Colonic mucosa (tissue), 4 donors: ENCODE data around the gene CDH9. TPM values are rescaled to one million over a fixed set of nuclear protein-coding genes. Genes with fewer than 3 reads are reported as not detected.

Source experiments
- DNase-seq: peaks from one replicate; pipeline ENCODE4 v3.0.0-alpha.2; 2020
- H3K27ac ChIP-seq: fragments of 200-600 bp; one replicate; pipeline ENCODE4 v1.8.0; 2021
- H3K27me3 ChIP-seq: fragments of 200-600 bp; one replicate; pipeline ENCODE4 v1.8.0; 2021
- H3K36me3 ChIP-seq: fragments of 200-600 bp; one replicate; pipeline ENCODE4 v1.8.0; 2021
- H3K4me1 ChIP-seq: fragments of 200-600 bp; one replicate; pipeline ENCODE4 v1.8.0; 2021; ENCODE audit warnings: mild to moderate bottlenecking
- H3K4me3 ChIP-seq: fragments of 200-600 bp; one replicate; pipeline ENCODE4 v1.8.0; 2021
- H3K9ac ChIP-seq, 2 donors: one replicate each; pipeline ENCODE4 v1.7.0; 2013; ENCODE audit warnings: control low read depth in 2 of 2, low read depth in 2 of 2, low read length in 2 of 2
- H3K9me3 ChIP-seq: fragments of 200-600 bp; one replicate; pipeline ENCODE4 v1.8.0; 2021
- CTCF ChIP-seq: fragments of 200-600 bp; IDR thresholded peaks from one replicate; pipeline ENCODE4 v1.8.0; 2022; ENCODE audit warnings: antibody characterized with exemption, mild to moderate bottlenecking
- intact Hi-C: fragments of 100-400 bp; cut with DNase I; formaldehyde crosslinking; loops from one replicate; pipeline ENCODE4 v1.14.1; 2022
- total RNA-seq, 2 donors: library from RNA; stranded (reverse); fragmentation: NEBNext Ultra II Directional in 1 of 2; extraction: Animal tissue kit (Norgen Biotek cat#: 25700) in 1 of 2; gene quantifications; one replicate each; pipeline ENCODE4 v1.2.1, GENCODE V29; 2021
- donor health status: healthy.
- donor health status: DM: no; HTN: no; CAD: no.
- donor health status: DM: no; HTN: no; CAD: no.

CDH9 gene
- total RNA-seq, 2 donors from 2014 or later: not detected

DNA sequence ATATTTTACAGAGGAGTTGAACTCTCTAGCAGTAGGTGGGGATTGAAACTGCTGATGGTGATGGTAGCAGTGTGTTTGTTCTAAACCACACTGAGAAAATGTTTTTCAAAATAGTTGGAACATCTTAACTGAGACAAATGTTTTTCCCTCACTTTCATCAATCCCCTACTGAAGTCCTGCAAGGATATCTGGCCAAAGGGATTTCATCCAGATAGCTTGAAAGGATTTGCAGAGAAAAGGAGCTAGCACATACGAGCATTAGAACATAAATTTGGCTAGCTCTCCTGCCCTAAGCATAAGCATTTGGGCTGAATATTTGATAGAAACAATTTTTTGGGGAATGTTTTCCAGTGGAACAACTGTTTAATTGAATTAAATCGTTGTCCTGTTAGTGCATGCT, 153.9 kb downstream of the CDH9 start:
- no peak for TF ChIP-seq CTCF
- no peaks in the 10 kb centered on the region for H3K4me1 ChIP-seq
- intact Hi-C loops: no loop called here
- no peaks in the 10 kb centered on the region for H3K36me3 ChIP-seq
- no peaks in the 10 kb centered on the region for H3K27me3 ChIP-seq
- H3K9me3 ChIP-seq: no peaks in the 10 kb centered on the region
- H3K4me3 ChIP-seq: no peak overlapping the region
- no peak for DNase-seq
- H3K9ac ChIP-seq: no peak overlapping the region
- no peak overlapping the region for H3K27ac ChIP-seq

DNA sequence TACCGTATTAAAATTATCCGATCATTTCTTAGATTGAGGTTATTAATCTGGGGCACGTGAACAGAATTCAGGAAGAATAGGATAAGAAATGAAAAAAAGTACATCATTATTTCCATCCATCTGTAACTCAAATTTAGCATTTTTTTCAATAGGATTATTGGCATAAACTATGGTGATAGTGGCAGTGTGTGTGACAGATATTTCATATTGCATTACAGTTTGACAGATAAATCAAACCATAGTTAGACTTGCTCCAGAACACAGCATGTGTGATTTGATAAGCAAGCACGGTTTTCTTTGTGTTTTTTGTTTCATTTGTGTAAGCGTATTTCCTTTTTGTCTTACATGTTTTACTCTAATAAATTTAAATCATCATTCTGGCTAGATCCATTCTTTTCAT, 155.0 kb downstream of the CDH9 start:
- no peaks in the 10 kb centered on the region for H3K9me3 ChIP-seq
- H3K9ac ChIP-seq: no peak overlapping the region
- no peak overlapping the region for H3K4me3 ChIP-seq
- no peak for DNase-seq
- TF ChIP-seq CTCF: no peak
- no peaks in the 10 kb centered on the region for H3K4me1 ChIP-seq
- H3K36me3 ChIP-seq: no peaks in the 10 kb centered on the region
- H3K27ac ChIP-seq: no peak overlapping the region
- intact Hi-C loops: no loop called here
- H3K27me3 ChIP-seq: no peaks in the 10 kb centered on the region

- H3K4me3 ChIP-seq: no peak overlapping the region
- H3K27ac ChIP-seq: no peak overlapping the region
- H3K9me3 ChIP-seq: no peaks in the 10 kb centered on the region
- DNase-seq: no peak
- no peaks in the 10 kb centered on the region for H3K4me1 ChIP-seq
- intact Hi-C loops: no loop called here
- no peaks in the 10 kb centered on the region for H3K27me3 ChIP-seq
- TF ChIP-seq CTCF: no peak
- no peak overlapping the region for H3K9ac ChIP-seq
- no peaks in the 10 kb centered on the region for H3K36me3 ChIP-seq
Observed at GRCh38 chr5:26881901-26882300, 156.5 kb downstream of the CDH9 start.

DNA sequence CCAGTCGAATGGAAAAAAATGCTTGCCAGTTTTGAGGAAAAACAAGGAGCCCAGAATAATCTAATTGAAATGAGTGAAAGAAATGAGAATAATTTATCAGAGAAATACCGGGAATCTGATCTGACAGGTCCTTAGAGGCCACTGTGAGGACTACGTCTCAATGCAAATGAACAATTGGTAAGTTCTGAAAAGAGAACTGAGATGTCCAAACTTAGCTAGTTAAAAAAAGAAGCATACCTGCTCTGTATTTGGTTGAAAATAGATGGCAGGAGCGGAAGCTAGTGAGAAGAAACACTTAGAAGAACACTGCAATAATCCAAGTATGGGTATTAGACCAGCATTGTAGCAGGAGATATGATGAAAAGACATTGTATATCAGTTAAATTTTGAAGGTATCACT, 161.2 kb downstream of the CDH9 start:
- no peak for DNase-seq
- Histone ChIP-seq H3K27ac (no peak overlapping the region), H3K4me1 (no peaks in the 10 kb centered on the region), H3K4me3 (no peak overlapping the region), H3K27me3 (no peaks in the 10 kb centered on the region), H3K9ac (no peak overlapping the region), H3K36me3 (no peaks in the 10 kb centered on the region), H3K9me3 (no peaks in the 10 kb centered on the region)
- no peak for TF ChIP-seq CTCF
- intact Hi-C loops: no loop called here

DNA sequence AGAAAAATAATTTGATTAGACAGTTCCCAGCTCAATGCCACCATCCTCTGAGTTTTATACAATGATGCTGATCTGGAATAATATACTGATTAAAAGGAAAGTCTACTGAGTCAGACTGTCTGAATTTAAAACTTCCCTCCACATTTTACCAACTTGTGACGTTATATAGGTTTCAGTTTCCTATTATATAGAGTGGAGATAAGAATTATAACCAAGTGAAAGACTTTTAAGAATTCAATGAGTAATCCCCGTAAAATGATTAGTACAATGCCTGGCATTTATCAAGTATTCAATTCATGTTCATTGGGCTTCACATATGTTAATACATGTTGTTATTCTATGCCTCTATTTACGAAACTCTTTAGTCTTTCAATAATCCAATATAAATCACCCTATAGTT, 166.0 kb downstream of the CDH9 start:
- no peak overlapping the region for H3K9ac ChIP-seq
- H3K27ac ChIP-seq: no peak overlapping the region
- no peaks in the 10 kb centered on the region for H3K27me3 ChIP-seq
- no peaks in the 10 kb centered on the region for H3K9me3 ChIP-seq
- no peak for TF ChIP-seq CTCF
- no peak overlapping the region for H3K4me3 ChIP-seq
- intact Hi-C loops: no loop called here
- no peak for DNase-seq
- H3K4me1 ChIP-seq: no peaks in the 10 kb centered on the region
- no peaks in the 10 kb centered on the region for H3K36me3 ChIP-seq

- H3K9ac ChIP-seq: no peak overlapping the region
- TF ChIP-seq CTCF: no peak
- intact Hi-C loops: no loop called here
- H3K9me3 ChIP-seq: no peaks in the 10 kb centered on the region
- no peak overlapping the region for H3K4me3 ChIP-seq
- H3K36me3 ChIP-seq: no peaks in the 10 kb centered on the region
- no peak for DNase-seq
- no peaks in the 10 kb centered on the region for H3K4me1 ChIP-seq
- no peak overlapping the region for H3K27ac ChIP-seq
- H3K27me3 ChIP-seq: no peaks in the 10 kb centered on the region
Observed at GRCh38 chr5:26869781-26870180, 168.6 kb downstream of the CDH9 start.
